Measurements from ENCODE around the gene LAMB4.

DNA sequence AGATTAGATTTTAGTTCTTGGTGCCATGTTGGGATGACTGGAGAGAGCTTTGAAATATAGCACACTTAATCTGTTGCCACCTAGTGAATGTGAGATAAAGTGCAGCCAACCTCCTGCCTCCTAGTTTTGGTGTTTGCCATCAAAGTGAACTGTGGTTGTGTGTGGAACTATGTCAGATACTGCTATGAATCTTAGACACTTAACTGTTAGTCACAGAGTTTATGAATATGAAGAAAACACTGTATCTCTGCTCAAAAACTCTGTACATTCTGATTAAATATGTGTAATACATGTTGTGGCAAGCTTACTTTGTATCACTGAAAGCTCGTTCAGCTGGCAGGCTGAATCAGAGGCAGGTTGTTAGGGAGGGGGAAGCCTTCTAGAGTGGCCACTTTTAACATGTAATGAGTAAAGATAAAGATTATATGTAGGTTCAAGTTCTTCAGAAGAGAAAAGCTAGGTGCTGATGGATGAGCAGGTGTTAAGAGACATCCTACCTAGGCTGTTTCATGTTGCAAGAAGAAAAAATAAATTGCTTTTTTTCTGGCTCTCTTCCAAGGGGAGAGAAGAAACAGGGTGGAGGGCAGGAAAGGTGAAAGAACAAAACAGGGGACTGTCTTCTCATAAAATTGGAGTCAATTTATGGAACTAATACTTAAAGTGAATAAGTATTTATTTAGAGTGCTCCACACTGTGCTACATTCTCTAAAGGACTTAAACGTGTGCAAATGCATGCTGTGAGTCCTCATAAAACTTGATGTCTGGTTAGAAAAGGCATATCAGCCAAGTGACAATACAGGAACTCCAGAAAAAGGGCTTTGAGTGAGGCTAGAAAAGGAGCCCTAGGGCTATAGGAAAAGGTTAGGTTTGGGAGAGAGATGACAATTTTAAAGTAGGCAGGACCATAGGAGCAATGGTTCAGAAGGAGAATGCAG, 113.1 kb downstream of the LAMB4 start:
- TF ChIP-seq, protein P1, sequence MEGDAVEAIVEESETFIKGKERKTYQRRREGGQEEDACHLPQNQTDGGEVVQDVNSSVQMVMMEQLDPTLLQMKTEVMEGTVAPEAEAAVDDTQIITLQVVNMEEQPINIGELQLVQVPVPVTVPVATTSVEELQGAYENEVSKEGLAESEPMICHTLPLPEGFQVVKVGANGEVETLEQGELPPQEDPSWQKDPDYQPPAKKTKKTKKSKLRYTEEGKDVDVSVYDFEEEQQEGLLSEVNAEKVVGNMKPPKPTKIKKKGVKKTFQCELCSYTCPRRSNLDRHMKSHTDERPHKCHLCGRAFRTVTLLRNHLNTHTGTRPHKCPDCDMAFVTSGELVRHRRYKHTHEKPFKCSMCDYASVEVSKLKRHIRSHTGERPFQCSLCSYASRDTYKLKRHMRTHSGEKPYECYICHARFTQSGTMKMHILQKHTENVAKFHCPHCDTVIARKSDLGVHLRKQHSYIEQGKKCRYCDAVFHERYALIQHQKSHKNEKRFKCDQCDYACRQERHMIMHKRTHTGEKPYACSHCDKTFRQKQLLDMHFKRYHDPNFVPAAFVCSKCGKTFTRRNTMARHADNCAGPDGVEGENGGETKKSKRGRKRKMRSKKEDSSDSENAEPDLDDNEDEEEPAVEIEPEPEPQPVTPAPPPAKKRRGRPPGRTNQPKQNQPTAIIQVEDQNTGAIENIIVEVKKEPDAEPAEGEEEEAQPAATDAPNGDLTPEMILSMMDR (IDR thresholded peaks at IDR 0.05; ENCODE audit: low read depth, low read length): peak; percentile 32
- no peak for TF ChIP-seq POLR2A (IDR thresholded peaks at IDR 0.05; ENCODE audit: extremely low read depth, insufficient read length)

Data from NB4 (cell line).